HG03196 (cell line): ENCODE measurements around the gene MSH5.

ENCODE experiments used
- ATAC-seq: cut with Tn5 transposase; IDR thresholded peaks from one replicate; pipeline ENCODE4 v1.9.1; 2021; ENCODE audit not compliant: unreplicated experiment

MSH5 gene

GRCh38 chr6:31752739-31753319 is 13.0 kb downstream of the MSH5 start:
- no peak for ATAC-seq

GRCh38 chr6:31758281-31758680 is 18.5 kb downstream of the MSH5 start:
- no peak for ATAC-seq

GRCh38 chr6:31760790-31761189 is 21.0 kb downstream of the MSH5 start:
- ATAC-seq: no peak

GRCh38 chr6:31761343-31761742 is 21.5 kb downstream of the MSH5 start:
- ATAC-seq: no peak

- ATAC-seq: no peak
These were observed 22.6 kb downstream of the MSH5 start, which contains the start of gene SAPCD1 for GRCh38 chr6:31762356-31762755. TSS of gene SAPCD1 (plus strand) at chr6:31762656. CDS start at chr6:31763055, 399 bp downstream.

GRCh38 chr6:31762878-31763618 is 23.2 kb downstream of the MSH5 start:
- ATAC-seq: no peak

GRCh38 chr6:31763619-31763940 is 23.8 kb downstream of the MSH5 start:
- no peak for ATAC-seq

- no peak for ATAC-seq
These were observed 24.4 kb downstream of the MSH5 start for GRCh38 chr6:31764198-31764597.

GRCh38 chr6:31765559-31765909 is 25.7 kb downstream of the MSH5 start:
- ATAC-seq: no peak

- no peak for ATAC-seq
These were observed 26.3 kb downstream of the MSH5 start for GRCh38 chr6:31765910-31766794.

- ATAC-seq: no peak
These were observed 27.4 kb downstream of the MSH5 start for GRCh38 chr6:31767096-31767645.

GRCh38 chr6:31768363-31769257 is 28.8 kb downstream of the MSH5 start:
- ATAC-seq: no peak

- no peak for ATAC-seq
These were observed 30.0 kb downstream of the MSH5 start for GRCh38 chr6:31769684-31770371.

GRCh38 chr6:31770860-31771259 is 31.1 kb downstream of the MSH5 start:
- no peak for ATAC-seq

GRCh38 chr6:31771992-31772358 is 32.2 kb downstream of the MSH5 start:
- no peak for ATAC-seq

GRCh38 chr6:31775184-31775583 is 35.4 kb downstream of the MSH5 start:
- no peak for ATAC-seq

- no peak for ATAC-seq
These were observed 36.1 kb downstream of the MSH5 start for GRCh38 chr6:31775633-31776484.

GRCh38 chr6:31776485-31776988 is 36.7 kb downstream of the MSH5 start:
- no peak for ATAC-seq
